Muscle of arm (tissue), 12 donors: ENCODE results near the gene OXSM. TPM values are rescaled to one million over a fixed set of nuclear protein-coding genes. Genes with fewer than 3 reads are reported as not detected.

Source experiments
- DNase-seq: peaks from one replicate; pipeline ENCODE4 v3.0.0-alpha.2; 2013
- polyA plus RNA-seq, 12 donors: library from polyadenylated mRNA; unstranded; fragments of 120-200 nt; gene quantifications; one replicate each; pipeline ENCODE4 v1.2.1, GENCODE V29; 2013; ENCODE audit not compliant: insufficient read length in 12 of 12

OXSM gene
- polyA plus RNA-seq, 12 donors = 10.0 to 15.2 (median 12.1) TPM; not detected in 1

GRCh38 chr3:25789209-25789595 is 688 bp upstream of the OXSM start:
- no peak for DNase-seq

- DNase-seq = no peak
Observed at GRCh38 chr3:25801786-25802185, 11.9 kb downstream of the OXSM start.

GRCh38 chr3:25803833-25804232 is 13.9 kb downstream of the OXSM start:
- no peak for DNase-seq

GRCh38 chr3:25804676-25805075 is 14.8 kb downstream of the OXSM start:
- no peak for DNase-seq

GRCh38 chr3:25812644-25813043 is 22.8 kb downstream of the OXSM start:
- DNase-seq = no peak

- DNase-seq = no peak
Observed at GRCh38 chr3:25817107-25817506, 27.2 kb downstream of the OXSM start.

GRCh38 chr3:25817638-25818037 is 27.7 kb downstream of the OXSM start:
- no peak for DNase-seq

GRCh38 chr3:25818335-25818734 is 28.4 kb downstream of the OXSM start:
- no peak for DNase-seq

GRCh38 chr3:25820366-25820765 is 30.5 kb downstream of the OXSM start:
- DNase-seq = no peak

- no peak for DNase-seq
Observed at GRCh38 chr3:25820816-25821486, 31.1 kb downstream of the OXSM start.

GRCh38 chr3:25821746-25822573 is 32.1 kb downstream of the OXSM start:
- DNase-seq = no peak

- no peak for DNase-seq
Observed at GRCh38 chr3:25823314-25823713, 33.4 kb downstream of the OXSM start.

- no peak for DNase-seq
Observed at GRCh38 chr3:25826510-25826909, 36.6 kb downstream of the OXSM start.

GRCh38 chr3:25830373-25831280 is 40.7 kb downstream of the OXSM start:
- DNase-seq = peak; percentile 39

GRCh38 chr3:25831578-25831977 is 41.7 kb downstream of the OXSM start:
- no peak for DNase-seq

- no peak for DNase-seq
Observed at GRCh38 chr3:25834346-25834745, 44.5 kb downstream of the OXSM start.

GRCh38 chr3:25836579-25836978 is 46.7 kb downstream of the OXSM start:
- no peak for DNase-seq

GRCh38 chr3:25837038-25837437 is 47.1 kb downstream of the OXSM start:
- DNase-seq = no peak

GRCh38 chr3:25840099-25840498 is 50.2 kb downstream of the OXSM start:
- no peak for DNase-seq

- DNase-seq = peak; percentile 36
Observed at GRCh38 chr3:25843332-25843731, 53.4 kb downstream of the OXSM start.
